Lower lobe of right lung (tissue), 2 donors: ENCODE results near the gene C5orf47. TPM values are rescaled to one million over a fixed set of nuclear protein-coding genes. Genes with fewer than 3 reads are reported as not detected.
"Not testable (repeated sequence)": the region's sequence is repeated elsewhere in the genome, so short reads cannot be mapped to it uniquely, and the experiment has no call there.

Source experiments
- ATAC-seq, 2 donors: fragments of 200-7000 bp; cut with Tn5 transposase; one replicate each; pipeline ENCODE4 v1.9.1; 2020 to 2022; ENCODE audit warnings: mild to moderate bottlenecking in 2 of 2, moderate library complexity in 2 of 2
- DNase-seq: peaks from one replicate; pipeline ENCODE4 v3.0.0-alpha.2; 2020
- H3K27ac ChIP-seq: fragments of 200-600 bp; one replicate; pipeline ENCODE4 v1.8.0; 2022
- H3K27me3 ChIP-seq: fragments of 200-600 bp; one replicate; pipeline ENCODE4 v1.8.0; 2022; ENCODE audit warnings: low read depth
- H3K36me3 ChIP-seq: fragments of 200-600 bp; one replicate; pipeline ENCODE4 v1.8.0; 2022; ENCODE audit warnings: mild to moderate bottlenecking
- H3K4me1 ChIP-seq: fragments of 200-600 bp; one replicate; pipeline ENCODE4 v1.8.0; 2022
- H3K4me3 ChIP-seq: fragments of 200-600 bp; one replicate; pipeline ENCODE4 v1.8.0; 2022; ENCODE audit warnings: mild to moderate bottlenecking
- H3K9me3 ChIP-seq: fragments of 200-600 bp; one replicate; pipeline ENCODE4 v1.8.0; 2022
- intact Hi-C: fragments of 100-400 bp; cut with DNase I; formaldehyde crosslinking; loops from one replicate; pipeline ENCODE4 v1.11.0; 2022
- total RNA-seq: library from RNA; stranded (reverse); fragmentation: NEBNext Ultra II Directional; extraction: Animal tissue kit (Norgen Biotek cat#: 25700); gene quantifications from one replicate; pipeline ENCODE4 v1.2.1, GENCODE V29; 2021
- TF ChIP-seq, protein P1 (sequence below): fragments of 200-600 bp; IDR thresholded peaks from one replicate; pipeline ENCODE4 v1.8.0; 2022; ENCODE audit warnings: antibody characterized with exemption, mild to moderate bottlenecking
- donor health status: DM: no; HTN: yes; CAD: no; lungs with severe emphysema.

C5orf47 gene
- total RNA-seq, 1 donor from 2014 or later: not detected

DNA sequence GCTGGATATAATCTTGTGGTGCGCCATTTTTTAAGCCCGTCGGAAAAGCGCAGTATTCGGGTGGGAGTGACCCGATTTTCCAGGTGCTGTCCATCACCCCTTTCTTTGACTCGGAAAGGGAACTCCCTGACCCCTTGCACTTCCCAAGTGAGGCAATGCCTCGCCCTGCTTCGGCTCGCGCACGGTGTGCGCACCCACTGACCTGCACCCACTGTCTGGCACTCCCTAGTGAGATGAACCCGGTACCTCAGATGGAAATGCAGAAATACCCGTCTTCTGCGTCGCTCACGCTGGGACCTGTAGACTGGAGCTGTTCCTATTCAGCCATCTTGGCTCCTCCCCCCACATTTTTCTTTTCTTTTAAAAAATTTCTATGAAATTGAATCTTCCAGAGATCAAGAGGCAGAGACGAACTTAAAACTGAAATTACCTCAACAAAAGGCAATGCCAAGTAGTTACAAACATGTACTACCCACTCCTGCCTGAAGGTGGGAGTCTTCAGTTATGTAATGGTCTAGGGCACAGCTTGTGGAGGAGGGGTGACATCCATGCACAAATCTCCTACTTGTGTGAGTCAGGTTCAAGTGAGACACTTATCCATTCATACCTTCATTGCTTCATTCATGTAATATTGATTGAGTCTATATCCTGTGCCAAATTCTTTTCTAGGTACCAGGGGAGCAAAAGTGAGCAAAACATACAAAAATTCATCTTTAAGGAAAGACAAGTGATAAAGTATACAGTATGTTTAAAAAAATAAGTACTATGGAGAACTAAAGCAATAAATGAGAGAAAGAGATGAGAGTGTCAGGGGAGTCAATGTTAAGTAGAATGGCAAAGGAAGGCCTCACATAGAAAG, 31.3 kb downstream of the C5orf47 start:
- intact Hi-C loops, DNase-seq, H3K4me3 ChIP-seq, H3K27ac ChIP-seq, H3K36me3 ChIP-seq, ATAC-seq, H3K9me3 ChIP-seq, H3K4me1 ChIP-seq, H3K27me3 ChIP-seq: not testable (repeated sequence)
- TF ChIP-seq, protein P1, sequence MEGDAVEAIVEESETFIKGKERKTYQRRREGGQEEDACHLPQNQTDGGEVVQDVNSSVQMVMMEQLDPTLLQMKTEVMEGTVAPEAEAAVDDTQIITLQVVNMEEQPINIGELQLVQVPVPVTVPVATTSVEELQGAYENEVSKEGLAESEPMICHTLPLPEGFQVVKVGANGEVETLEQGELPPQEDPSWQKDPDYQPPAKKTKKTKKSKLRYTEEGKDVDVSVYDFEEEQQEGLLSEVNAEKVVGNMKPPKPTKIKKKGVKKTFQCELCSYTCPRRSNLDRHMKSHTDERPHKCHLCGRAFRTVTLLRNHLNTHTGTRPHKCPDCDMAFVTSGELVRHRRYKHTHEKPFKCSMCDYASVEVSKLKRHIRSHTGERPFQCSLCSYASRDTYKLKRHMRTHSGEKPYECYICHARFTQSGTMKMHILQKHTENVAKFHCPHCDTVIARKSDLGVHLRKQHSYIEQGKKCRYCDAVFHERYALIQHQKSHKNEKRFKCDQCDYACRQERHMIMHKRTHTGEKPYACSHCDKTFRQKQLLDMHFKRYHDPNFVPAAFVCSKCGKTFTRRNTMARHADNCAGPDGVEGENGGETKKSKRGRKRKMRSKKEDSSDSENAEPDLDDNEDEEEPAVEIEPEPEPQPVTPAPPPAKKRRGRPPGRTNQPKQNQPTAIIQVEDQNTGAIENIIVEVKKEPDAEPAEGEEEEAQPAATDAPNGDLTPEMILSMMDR: peak; percentile 39

DNA sequence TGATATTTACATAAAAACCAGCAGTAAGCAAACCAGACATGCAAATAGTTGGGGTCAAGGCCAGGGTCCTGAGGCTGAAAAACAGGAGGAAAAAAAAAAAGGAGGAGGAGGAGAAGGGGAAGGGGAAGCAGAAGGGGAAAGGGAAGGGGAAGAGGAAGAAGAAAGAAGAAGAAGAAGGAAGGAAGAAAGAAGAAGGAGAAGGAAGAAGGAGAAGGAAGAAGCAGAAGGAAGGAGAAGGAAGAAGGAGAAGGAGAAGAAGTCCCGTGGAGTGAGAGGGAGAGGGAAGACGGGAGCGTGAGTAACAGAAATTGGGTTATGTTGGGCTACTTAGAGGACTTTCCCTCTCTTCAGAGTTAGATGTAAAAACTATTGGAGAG, 31.9 kb downstream of the C5orf47 start:
- no peaks in the 10 kb centered on the region for H3K9me3 ChIP-seq
- H3K36me3 ChIP-seq: no peaks in the 10 kb centered on the region
- DNase-seq (no peak), ATAC-seq (no peak)
- no peaks in the 10 kb centered on the region for H3K4me1 ChIP-seq
- TF ChIP-seq, protein P1: no peak
- no peak overlapping the region for H3K27ac ChIP-seq
- peaks cover 9% of the 10 kb centered on the region for H3K27me3 ChIP-seq
- intact Hi-C loops: no loop called here
- no peak overlapping the region for H3K4me3 ChIP-seq

DNA sequence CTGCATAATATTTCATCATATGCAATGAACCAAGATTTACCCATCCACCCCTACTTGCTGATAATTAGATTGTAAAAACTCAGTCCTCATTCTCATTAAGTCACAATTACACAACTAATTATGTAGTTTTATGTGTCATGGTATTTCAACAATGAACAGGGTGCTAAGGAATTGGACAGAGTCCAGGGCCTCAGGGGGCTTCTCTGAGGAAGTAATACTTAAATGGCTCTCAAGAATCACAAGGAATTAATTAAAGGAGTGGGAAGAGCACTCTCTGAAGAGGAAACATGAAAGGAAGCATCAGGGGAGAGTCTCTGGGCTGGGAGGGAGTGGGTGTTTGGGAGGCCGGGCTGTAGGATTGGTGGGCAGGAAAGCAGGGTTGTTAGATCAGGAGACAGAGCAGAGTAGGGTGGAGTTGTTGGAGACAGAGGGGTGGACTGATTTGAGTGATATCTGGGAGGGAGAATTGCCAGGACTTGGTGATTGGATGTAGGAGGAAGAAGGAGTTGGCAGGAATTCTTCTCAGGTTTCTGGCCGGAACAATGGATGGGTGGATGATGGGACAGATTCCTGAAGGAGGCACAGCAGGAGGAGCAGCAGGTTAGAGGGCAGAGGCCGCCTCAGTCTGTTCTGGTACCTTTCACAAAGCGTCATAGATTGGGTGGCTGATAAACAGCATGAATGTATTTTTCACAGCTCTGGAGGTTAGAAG, 33.6 kb downstream of the C5orf47 start:
- ATAC-seq: no peak
- no peaks in the 10 kb centered on the region for H3K36me3 ChIP-seq
- DNase-seq: no peak
- H3K4me3 ChIP-seq: no peak overlapping the region
- H3K4me1 ChIP-seq: no peaks in the 10 kb centered on the region
- peaks cover 9% of the 10 kb centered on the region for H3K27me3 ChIP-seq
- H3K9me3 ChIP-seq: no peaks in the 10 kb centered on the region
- H3K27ac ChIP-seq: no peak overlapping the region
- TF ChIP-seq, protein P1: no peak
- intact Hi-C loops: no loop called here

GRCh38 chr5:174030286-174030685, 41.3 kb downstream of the C5orf47 start:
- Histone ChIP-seq H3K4me1 (no peaks in the 10 kb centered on the region), H3K36me3 (no peaks in the 10 kb centered on the region), H3K4me3 (no peak overlapping the region), H3K27ac (no peak overlapping the region), H3K27me3 (no peaks in the 10 kb centered on the region), H3K9me3 (peaks cover 15% of the 10 kb centered on the region)
- no peak for DNase-seq
- intact Hi-C loops: no loop called here
- TF ChIP-seq, protein P1: no peak
- no peak for ATAC-seq

GRCh38 chr5:174044466-174045254, 55.7 kb downstream of the C5orf47 start:
- DNase-seq (no peak), ATAC-seq (no peak)
- TF ChIP-seq, protein P1: no peak
- Histone ChIP-seq H3K27ac (no peak overlapping the region), H3K36me3 (no peaks in the 10 kb centered on the region), H3K9me3 (no peaks in the 10 kb centered on the region), H3K4me1 (no peaks in the 10 kb centered on the region), H3K4me3 (no peak overlapping the region), H3K27me3 (peaks cover 14% of the 10 kb centered on the region)
- intact Hi-C loops: loop anchor here (10.0 kb wide), 1 partner anchor 270 kb away; no protein-coding TSS in a partner anchor
